Dermis blood vessel endothelial cell (primary cell): Measurements from ENCODE around the gene SLC35F1. TPM values are rescaled to one million over a fixed set of nuclear protein-coding genes. Genes with fewer than 3 reads are reported as not detected.

ENCODE experiments used
- DNase-seq: peaks from one replicate; pipeline ENCODE4 v3.0.0; 2010
- total RNA-seq: library from RNA; depleted of rRNA; stranded (reverse); fragments of >200 nt; gene quantifications from 2 replicates; pipeline ENCODE4 v1.2.3, GENCODE V29; 2014

The SLC35F1 gene
- total RNA-seq, 1 donor from 2014 or later = not detected

- DNase-seq = no peak
These were observed 221.7 kb downstream of the SLC35F1 start for GRCh38 chr6:118128755-118129154.

GRCh38 chr6:118134206-118134605, 227.1 kb downstream of the SLC35F1 start:
- DNase-seq = no peak

GRCh38 chr6:118134736-118135135, 227.7 kb downstream of the SLC35F1 start:
- no peak for DNase-seq

- DNase-seq = no peak
These were observed 228.3 kb downstream of the SLC35F1 start for GRCh38 chr6:118135371-118135770.

GRCh38 chr6:118141211-118141610, 234.1 kb downstream of the SLC35F1 start:
- DNase-seq = no peak

GRCh38 chr6:118146584-118146983, 239.5 kb downstream of the SLC35F1 start:
- no peak for DNase-seq

DNA sequence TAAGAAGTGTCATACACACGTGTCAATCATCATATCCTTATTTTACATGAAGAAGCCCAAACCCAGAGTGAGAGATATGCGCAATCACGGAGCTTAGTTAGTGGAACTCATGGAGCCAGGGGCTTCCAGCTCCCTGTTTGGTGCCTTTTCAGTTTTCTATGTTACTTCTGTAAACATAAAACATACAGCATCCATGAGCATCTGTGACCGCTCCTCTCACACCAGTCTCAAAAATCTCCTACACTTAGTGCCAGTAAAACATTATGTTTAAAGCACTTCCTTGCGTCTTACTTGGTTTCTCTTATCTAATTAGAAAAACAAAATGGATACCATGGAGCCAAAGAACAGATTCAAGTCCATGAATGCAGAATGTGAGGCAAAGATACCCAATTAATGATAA, 240.4 kb downstream of the SLC35F1 start:
- DNase-seq = no peak

DNA sequence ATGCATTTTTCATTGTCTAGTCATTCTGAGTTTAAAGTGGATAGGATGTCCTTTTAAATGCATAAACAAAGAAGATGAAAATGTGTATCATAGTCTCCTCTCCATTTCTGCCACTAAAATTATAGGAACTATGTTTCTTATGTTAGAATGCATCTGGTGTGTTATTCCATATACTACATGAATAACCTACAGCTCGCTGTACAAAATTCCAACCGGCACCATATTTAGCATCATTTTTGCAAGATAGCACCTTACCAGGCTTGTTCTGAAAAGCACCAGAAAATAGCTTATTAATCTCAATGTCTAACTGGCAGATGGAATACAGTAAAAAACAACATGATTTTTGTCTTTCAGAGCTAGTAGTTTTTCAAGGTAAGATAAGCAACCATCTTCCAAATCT, 241.5 kb downstream of the SLC35F1 start:
- DNase-seq = no peak

DNA sequence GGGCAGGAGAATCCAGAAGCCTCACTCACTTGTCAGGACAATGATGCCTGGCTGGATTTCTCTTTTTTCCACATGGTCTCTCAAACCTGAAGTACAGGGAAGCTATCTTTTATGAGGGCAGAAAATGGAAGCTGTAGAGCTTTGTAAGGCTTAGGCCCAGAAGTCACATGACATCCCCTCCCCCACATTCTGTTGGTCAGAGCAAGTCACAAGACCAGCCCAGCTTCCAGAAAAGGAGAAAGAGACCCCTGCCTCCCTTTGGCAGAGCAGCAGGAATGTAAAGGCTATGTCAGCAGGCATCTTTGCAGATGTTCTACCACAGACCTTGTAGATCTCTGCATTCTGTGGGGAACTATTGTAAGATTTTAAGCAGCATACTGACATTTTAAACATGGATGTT, 245.5 kb downstream of the SLC35F1 start:
- no peak for DNase-seq

DNA sequence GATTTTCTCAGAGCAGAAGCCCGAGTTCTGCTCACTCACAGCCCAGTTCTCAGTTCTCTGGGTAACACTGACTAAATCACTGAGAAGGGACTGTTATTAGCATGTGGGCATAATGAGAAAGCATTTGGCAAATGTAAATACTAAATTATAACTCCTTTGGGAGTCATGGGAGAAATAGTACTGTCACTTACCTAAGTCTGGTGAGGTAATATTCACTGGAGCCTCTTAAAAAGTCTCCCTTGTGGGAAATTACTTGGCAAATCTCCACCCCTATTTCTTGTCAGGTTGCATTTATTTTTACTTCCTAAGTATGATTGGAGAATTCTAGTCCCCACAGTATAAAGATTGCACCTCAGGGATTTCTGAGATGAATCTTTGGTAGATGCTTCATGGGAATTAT, 254.3 kb downstream of the SLC35F1 start:
- DNase-seq = no peak

DNA sequence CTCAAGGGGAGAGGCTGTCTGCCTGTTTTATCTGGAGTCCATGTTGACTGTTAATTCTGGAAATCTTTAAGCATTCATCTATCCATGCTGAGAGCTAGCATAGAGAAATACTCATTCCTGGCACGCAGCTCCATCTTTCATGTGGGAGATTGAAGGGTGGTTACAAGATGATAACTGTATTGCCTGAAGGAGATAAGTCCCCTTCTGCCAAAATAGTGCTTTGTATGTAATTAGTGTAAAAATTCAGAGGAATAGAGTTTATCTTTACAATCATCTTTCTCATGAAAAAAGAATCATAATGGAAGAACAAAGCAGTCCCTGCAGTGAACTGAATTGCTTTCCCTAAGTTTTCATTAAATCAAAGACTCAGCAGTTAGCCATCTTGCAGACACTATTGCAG, 256.5 kb downstream of the SLC35F1 start:
- DNase-seq = no peak

- no peak for DNase-seq
These were observed 258.4 kb downstream of the SLC35F1 start for GRCh38 chr6:118165500-118165899.

- DNase-seq = no peak
These were observed 261.4 kb downstream of the SLC35F1 start for GRCh38 chr6:118168421-118168820.

GRCh38 chr6:118171852-118172251, 264.8 kb downstream of the SLC35F1 start:
- no peak for DNase-seq

DNA sequence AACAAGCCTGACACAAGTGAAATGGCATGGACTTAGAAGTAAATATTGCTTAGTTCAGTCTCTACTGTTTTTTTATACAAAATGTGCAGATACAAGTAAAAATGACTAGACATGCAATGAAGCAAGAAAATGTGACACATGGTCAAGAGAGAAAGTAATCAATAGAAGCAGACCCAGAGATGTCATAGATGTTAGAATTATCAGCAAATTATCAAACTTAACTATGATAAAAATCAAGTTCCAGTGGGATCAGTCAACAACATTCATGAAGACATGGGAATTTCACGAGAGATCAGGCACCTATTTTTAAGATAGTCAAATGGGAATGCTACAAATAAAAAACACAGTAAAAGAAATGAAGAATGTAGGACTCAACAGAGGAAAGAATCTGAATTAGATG, 267.0 kb downstream of the SLC35F1 start:
- DNase-seq = no peak

- DNase-seq = no peak
These were observed 270.7 kb downstream of the SLC35F1 start for GRCh38 chr6:118177720-118178119.

DNA sequence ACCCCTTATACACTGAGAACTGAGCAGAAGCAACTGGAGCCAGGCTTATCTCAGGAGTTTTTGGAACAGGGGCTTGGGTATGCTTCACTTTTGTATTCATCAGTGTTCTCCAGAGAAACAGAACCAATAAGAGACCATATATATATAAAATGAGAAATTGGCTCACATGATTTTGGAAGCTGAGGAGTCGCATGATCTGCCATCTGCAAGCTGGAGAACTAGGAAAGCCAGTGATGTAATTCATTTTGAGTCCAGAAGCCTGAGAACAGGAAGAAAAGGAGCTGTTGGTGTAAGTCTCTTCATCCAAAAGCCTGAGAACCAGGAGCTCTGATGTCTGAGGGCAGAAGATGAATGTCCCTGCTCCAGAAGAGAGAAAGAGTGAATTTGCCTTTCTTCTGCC, 272.0 kb downstream of the SLC35F1 start:
- DNase-seq = no peak

GRCh38 chr6:118186672-118187567, 279.9 kb downstream of the SLC35F1 start:
- DNase-seq = no peak

DNA sequence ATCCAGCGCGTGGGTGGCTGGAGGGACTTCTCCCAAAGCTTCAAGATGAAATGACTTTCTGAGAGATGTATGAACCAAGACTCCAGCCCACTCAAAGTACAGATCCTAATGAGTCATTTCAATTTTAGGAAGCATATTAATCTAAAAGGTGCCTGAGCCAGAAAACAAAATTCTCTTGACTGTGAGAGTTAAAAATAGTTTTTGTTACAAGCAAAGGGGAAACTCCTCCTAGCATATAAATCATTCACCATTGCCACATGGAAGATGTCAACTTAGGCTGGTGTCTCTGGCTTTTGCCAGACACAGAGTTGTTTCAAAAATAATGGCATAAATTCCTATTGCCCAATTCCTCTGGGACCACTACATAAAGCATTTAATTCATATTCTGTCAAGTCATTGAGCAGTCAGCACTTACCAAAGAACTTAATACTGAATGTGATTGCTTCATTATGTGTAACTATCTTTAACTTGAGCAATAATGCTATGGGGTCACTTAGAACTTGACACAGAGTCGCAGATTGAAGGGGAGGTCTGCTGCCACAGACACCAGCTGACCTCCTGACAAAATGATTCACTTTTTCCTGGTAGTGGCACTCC, 280.6 kb downstream of the SLC35F1 start:
- no peak for DNase-seq

DNA sequence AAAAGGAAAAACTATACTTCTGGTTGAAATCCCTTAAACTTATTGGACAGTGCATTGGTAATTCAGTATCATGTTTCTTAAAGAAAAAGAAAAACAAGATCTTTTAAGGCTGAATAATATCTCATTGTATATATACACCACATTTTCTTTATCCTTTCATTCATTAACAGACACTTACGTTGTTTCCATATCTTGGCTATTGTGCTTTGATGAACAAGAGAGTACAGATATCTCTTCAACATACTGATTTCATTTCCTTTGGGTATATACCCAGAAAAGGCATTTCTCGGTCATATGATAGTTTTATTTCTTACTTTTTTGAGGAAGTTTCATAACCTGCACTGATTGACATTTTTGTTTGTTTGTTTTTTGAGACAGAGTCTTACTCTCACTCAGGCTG, 281.5 kb downstream of the SLC35F1 start:
- DNase-seq = no peak

GRCh38 chr6:118197539-118197938, 290.5 kb downstream of the SLC35F1 start:
- DNase-seq = no peak

DNA sequence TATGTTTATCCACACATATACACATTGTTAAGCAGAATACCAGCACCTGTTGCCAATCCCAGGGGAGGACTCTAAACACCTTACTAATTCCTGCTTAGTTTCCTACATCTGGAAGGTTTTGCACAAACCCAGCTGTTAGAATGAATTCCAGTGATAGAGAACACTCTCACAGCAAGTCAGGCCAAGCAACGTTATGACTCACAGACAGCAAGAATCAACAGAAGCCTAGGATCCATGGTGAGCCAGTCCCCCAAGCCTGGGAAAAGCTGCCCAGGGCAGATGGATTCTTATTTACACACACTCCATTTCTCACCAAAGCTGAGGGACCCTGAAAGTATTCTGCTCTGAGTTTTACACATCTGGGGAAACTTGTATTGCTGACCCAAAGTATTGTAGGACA, 291.7 kb downstream of the SLC35F1 start:
- DNase-seq = no peak

DNA sequence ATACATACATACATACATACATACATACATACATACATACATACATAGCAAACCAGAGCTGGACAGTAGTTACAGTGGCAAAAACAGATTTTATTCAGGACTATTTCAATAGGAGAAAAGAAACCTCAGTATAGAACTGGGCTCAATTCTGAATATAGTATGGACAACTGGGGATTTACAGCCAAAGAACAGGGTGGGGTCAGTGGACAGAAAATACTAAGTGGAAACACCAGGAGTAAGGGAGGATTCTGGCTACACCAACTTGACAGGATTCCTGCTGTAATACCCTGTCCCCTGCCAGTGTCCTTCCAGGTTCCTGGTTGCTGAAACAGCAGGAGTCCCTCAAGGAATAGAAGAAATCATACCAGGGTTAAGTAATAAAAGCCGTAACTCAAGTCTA, 293.1 kb downstream of the SLC35F1 start:
- DNase-seq = no peak

DNA sequence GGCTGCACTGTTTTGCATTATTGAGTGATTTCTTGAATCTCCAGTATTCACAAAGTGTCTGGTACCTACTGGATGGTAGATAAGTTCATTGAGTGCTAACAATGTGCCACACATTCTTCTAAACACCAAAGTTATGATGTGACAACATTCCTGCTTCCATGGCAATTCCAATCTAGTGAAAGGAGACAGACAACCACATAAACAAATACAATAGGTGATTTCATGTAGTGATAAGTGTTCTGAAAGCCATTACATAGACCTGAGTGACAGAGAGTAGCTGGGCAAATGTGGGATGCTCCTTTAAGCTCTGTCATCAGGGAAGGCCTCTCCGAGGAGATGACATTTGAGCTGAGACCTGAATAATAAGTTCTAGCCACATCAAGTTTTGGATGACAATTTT, 295.5 kb downstream of the SLC35F1 start:
- DNase-seq = no peak
